WTC11 (cell line): ENCODE measurements around the gene KIF13A.
"Not testable (repeated sequence)": the region's sequence is repeated elsewhere in the genome, so short reads cannot be mapped to it uniquely, and the experiment has no call there.

ENCODE experiments used
- ETV6 ChIP-seq: sonication (generic); formaldehyde crosslinking; IDR thresholded peaks from 2 replicates; pipeline ENCODE4 v1.8.1; 2022; ENCODE audit warnings: mild to moderate bottlenecking, missing genetic modification reagents
- FOXJ3 ChIP-seq: sonication (generic); formaldehyde crosslinking; IDR thresholded peaks from 2 replicates; pipeline ENCODE4 v1.9.0; 2021; ENCODE audit warnings: missing genetic modification reagents, mild to moderate bottlenecking, borderline replicate concordance
- GABPB1 ChIP-seq: sonication (generic); formaldehyde crosslinking; IDR thresholded peaks from 2 replicates; pipeline ENCODE4 v1.8.1; 2023; ENCODE audit warnings: mild to moderate bottlenecking, missing genetic modification reagents
- GTF2I ChIP-seq: fragments of 250-450 bp; sonication (Bioruptor Pico); conservative IDR thresholded peaks from 2 replicates; pipeline ENCODE4 v1.4.0; 2021; ENCODE audit warnings: mild to moderate bottlenecking
- ZNF423 ChIP-seq: fragments of 250-450 bp; sonication (Bioruptor Pico); IDR thresholded peaks from 2 replicates; pipeline ENCODE4 v2.1.2; 2022; ENCODE audit warnings: mild to moderate bottlenecking, moderate library complexity
- TF ChIP-seq, protein P1 (sequence below): fragments of 200-600 bp; IDR thresholded peaks from 2 replicates; pipeline ENCODE4 v1.8.0; 2022; ENCODE audit warnings: antibody characterized with exemption
- TF ChIP-seq, protein P2 (sequence below): sonication (generic); formaldehyde crosslinking; IDR thresholded peaks from 2 replicates; pipeline ENCODE4 v1.8.1; 2022; ENCODE audit warnings: low read depth, missing genetic modification reagents, borderline replicate concordance
- TF ChIP-seq, protein P3 (sequence below): sonication (generic); formaldehyde crosslinking; conservative IDR thresholded peaks from 2 replicates; pipeline ENCODE4 v1.8.1; 2022; ENCODE audit warnings: mild to moderate bottlenecking, missing genetic modification reagents
- TF ChIP-seq, protein P4 (sequence below): sonication (generic); formaldehyde crosslinking; IDR thresholded peaks from 2 replicates; pipeline ENCODE4 v1.8.0; 2022; ENCODE audit warnings: mild to moderate bottlenecking, missing genetic modification reagents
- TF ChIP-seq, protein P5 (sequence below): sonication (generic); formaldehyde crosslinking; IDR thresholded peaks from 2 replicates; pipeline ENCODE4 v1.8.1; 2023; ENCODE audit warnings: mild to moderate bottlenecking, missing genetic modification reagents
- TF ChIP-seq, protein P6 (sequence below): sonication (generic); formaldehyde crosslinking; IDR thresholded peaks from 2 replicates; pipeline ENCODE4 v1.8.0; 2022; ENCODE audit warnings: mild to moderate bottlenecking, missing genetic modification reagents

DNA sequence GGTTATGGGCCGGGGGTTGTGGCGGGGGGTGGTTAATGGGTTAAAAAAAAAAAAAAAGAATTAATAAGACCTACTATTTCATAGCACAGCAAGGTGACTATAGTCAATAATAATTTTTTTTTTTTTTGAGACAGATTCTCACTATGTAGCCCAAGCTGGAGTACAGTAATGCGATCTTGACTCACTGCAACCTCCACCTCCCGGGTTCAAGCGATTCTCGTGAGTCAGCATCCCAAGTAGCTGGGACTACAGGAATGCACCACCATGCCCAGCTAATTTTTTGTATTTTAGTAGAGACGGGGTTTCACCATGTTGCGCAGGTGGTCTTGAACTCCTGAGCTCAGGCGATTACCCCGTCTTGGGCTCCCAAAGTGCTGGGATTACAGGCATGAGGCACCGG, 75.8 kb downstream of the KIF13A start:
- TF ChIP-seq GTF2I (CRISPR knock-in tag); FOXJ3 (CRISPR knock-in tag); ZNF423; GABPB1 (CRISPR knock-in tag); ETV6: not testable (repeated sequence)
- TF ChIP-seq, protein P1, sequence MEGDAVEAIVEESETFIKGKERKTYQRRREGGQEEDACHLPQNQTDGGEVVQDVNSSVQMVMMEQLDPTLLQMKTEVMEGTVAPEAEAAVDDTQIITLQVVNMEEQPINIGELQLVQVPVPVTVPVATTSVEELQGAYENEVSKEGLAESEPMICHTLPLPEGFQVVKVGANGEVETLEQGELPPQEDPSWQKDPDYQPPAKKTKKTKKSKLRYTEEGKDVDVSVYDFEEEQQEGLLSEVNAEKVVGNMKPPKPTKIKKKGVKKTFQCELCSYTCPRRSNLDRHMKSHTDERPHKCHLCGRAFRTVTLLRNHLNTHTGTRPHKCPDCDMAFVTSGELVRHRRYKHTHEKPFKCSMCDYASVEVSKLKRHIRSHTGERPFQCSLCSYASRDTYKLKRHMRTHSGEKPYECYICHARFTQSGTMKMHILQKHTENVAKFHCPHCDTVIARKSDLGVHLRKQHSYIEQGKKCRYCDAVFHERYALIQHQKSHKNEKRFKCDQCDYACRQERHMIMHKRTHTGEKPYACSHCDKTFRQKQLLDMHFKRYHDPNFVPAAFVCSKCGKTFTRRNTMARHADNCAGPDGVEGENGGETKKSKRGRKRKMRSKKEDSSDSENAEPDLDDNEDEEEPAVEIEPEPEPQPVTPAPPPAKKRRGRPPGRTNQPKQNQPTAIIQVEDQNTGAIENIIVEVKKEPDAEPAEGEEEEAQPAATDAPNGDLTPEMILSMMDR, result not testable (repeated sequence)
- TF ChIP-seq, protein P2, sequence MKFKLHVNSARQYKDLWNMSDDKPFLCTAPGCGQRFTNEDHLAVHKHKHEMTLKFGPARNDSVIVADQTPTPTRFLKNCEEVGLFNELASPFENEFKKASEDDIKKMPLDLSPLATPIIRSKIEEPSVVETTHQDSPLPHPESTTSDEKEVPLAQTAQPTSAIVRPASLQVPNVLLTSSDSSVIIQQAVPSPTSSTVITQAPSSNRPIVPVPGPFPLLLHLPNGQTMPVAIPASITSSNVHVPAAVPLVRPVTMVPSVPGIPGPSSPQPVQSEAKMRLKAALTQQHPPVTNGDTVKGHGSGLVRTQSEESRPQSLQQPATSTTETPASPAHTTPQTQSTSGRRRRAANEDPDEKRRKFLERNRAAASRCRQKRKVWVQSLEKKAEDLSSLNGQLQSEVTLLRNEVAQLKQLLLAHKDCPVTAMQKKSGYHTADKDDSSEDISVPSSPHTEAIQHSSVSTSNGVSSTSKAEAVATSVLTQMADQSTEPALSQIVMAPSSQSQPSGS (CRISPR knock-in tag), result not testable (repeated sequence)
- TF ChIP-seq, protein P3, sequence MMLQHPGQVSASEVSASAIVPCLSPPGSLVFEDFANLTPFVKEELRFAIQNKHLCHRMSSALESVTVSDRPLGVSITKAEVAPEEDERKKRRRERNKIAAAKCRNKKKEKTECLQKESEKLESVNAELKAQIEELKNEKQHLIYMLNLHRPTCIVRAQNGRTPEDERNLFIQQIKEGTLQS (CRISPR knock-in tag), result not testable (repeated sequence)
- TF ChIP-seq, protein P4, sequence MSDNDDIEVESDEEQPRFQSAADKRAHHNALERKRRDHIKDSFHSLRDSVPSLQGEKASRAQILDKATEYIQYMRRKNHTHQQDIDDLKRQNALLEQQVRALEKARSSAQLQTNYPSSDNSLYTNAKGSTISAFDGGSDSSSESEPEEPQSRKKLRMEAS (CRISPR knock-in tag), result not testable (repeated sequence)
- TF ChIP-seq, protein P5, sequence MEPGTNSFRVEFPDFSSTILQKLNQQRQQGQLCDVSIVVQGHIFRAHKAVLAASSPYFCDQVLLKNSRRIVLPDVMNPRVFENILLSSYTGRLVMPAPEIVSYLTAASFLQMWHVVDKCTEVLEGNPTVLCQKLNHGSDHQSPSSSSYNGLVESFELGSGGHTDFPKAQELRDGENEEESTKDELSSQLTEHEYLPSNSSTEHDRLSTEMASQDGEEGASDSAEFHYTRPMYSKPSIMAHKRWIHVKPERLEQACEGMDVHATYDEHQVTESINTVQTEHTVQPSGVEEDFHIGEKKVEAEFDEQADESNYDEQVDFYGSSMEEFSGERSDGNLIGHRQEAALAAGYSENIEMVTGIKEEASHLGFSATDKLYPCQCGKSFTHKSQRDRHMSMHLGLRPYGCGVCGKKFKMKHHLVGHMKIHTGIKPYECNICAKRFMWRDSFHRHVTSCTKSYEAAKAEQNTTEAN (CRISPR knock-in tag), result not testable (repeated sequence)
- TF ChIP-seq, protein P6, sequence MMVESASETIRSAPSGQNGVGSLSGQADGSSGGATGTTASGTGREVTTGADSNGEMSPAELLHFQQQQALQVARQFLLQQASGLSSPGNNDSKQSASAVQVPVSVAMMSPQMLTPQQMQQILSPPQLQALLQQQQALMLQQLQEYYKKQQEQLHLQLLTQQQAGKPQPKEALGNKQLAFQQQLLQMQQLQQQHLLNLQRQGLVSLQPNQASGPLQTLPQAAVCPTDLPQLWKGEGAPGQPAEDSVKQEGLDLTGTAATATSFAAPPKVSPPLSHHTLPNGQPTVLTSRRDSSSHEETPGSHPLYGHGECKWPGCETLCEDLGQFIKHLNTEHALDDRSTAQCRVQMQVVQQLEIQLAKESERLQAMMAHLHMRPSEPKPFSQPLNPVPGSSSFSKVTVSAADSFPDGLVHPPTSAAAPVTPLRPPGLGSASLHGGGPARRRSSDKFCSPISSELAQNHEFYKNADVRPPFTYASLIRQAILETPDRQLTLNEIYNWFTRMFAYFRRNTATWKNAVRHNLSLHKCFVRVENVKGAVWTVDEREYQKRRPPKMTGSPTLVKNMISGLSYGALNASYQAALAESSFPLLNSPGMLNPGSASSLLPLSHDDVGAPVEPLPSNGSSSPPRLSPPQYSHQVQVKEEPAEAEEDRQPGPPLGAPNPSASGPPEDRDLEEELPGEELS (CRISPR knock-in tag), result not testable (repeated sequence)
